Endothelial cell of umbilical vein (primary cell): Measurements from ENCODE around the gene RTN4RL1. TPM values are rescaled to one million over a fixed set of nuclear protein-coding genes. Genes with fewer than 3 reads are reported as not detected.

ENCODE experiments used
- BruUV-seq: library from RNA; stranded (reverse); fragments of 400-500 nt; replicated peaks from 2 replicates; lab custom pipeline; 2021; lab: Mats Ljungman, UMichigan
- CTCF ChIA-PET: fragments of 300-600, 350-600 bp; sonication (Branson Sonifier 250); formaldehyde crosslinking; loops from one replicate; lab custom pipeline; 2021; ENCODE audit warnings: antibody characterized with exemption, inconsistent platforms; lab: Charles Lee
- POLR2A ChIA-PET: fragments of 300-600, 350-600 bp; sonication (Branson Sonifier 250); formaldehyde crosslinking; loops from one replicate; lab custom pipeline; 2021; ENCODE audit warnings: antibody characterized with exemption, inconsistent platforms; lab: Charles Lee
- DNase-seq: peaks from one replicate; pipeline ENCODE4 v3.0.0-alpha.2; 2011; ENCODE audit warnings: low read depth, low spot score
- FAIRE-seq: peaks from 2 replicates; lab custom pipeline; 2011; peaks lifted over from hg19 to GRCh38; lab: Jason Lieb, UNC
- H2AFZ ChIP-seq: 2 replicates; pipeline ENCODE4 v1.6.0; 2012; ENCODE audit warnings: low read depth, low read length, control low read depth, inconsistent platforms
- H3K27ac ChIP-seq: 2 replicates; pipeline ENCODE4 v1.5.1; 2011; ENCODE audit warnings: low read depth, mild to moderate bottlenecking, control low read depth, low read length, moderate library complexity; ENCODE audit not compliant: insufficient read depth
- H3K27me3 ChIP-seq, 2 experiments: 2 replicates each; pipeline versions ENCODE4 v1.6.0 to v1.6.1; 2011; ENCODE audit warnings: low read length in 2 of 2, mixed read lengths in 1 of 2; ENCODE audit not compliant: control insufficient read depth in 2 of 2, insufficient read depth in 2 of 2
- H3K36me3 ChIP-seq, 2 experiments: 2 replicates in 1 of 2; 3 replicates in 1 of 2; pipeline ENCODE4 v1.5.1; 2011; ENCODE audit warnings: low read length in 2 of 2, mild to moderate bottlenecking in 1 of 2, moderate library complexity in 1 of 2; ENCODE audit not compliant: control insufficient read depth in 2 of 2, insufficient read depth in 2 of 2; ENCODE audit errors: extremely low read depth in 1 of 2
- H3K4me1 ChIP-seq: 3 replicates; pipeline ENCODE4 v1.5.1; 2011; ENCODE audit warnings: mild to moderate bottlenecking, low read length; ENCODE audit not compliant: control insufficient read depth, insufficient read depth; ENCODE audit errors: extremely low read depth
- H3K4me2 ChIP-seq: 2 replicates; pipeline ENCODE4 v1.6.1; 2011; ENCODE audit warnings: low read length, control low read depth, mixed read lengths; ENCODE audit not compliant: insufficient read depth
- H3K4me3 ChIP-seq, 3 experiments: fragments of 200-600 bp in 1 of 3; sonication (generic), shearing (Covaris generic) in 1 of 3; replicated peaks in 1 of 3; 2 replicates each; pipeline ENCODE4 v1.5.1; 2011 to 2016; ENCODE audit warnings: control low read depth in 3 of 3, low read length in 3 of 3, mild to moderate bottlenecking in 2 of 3, inconsistent platforms in 1 of 3, low read depth in 1 of 3, moderate library complexity in 1 of 3; ENCODE audit not compliant: insufficient read depth in 1 of 3
- H3K79me2 ChIP-seq: 2 replicates; pipeline ENCODE4 v1.6.0; 2012; ENCODE audit warnings: low read length, inconsistent platforms; ENCODE audit not compliant: control insufficient read depth, insufficient read depth
- H3K9ac ChIP-seq: replicated peaks from 2 replicates; pipeline ENCODE3; 2011; ENCODE audit warnings: low read length, control low read depth; ENCODE audit not compliant: insufficient read depth; ENCODE audit errors: extremely low read depth
- H3K9me1 ChIP-seq: replicated peaks from 3 replicates; pipeline ENCODE4 v1.6.0; 2011; ENCODE audit warnings: mild to moderate bottlenecking, low read length; ENCODE audit not compliant: control insufficient read depth, insufficient read depth; ENCODE audit errors: extremely low read depth
- H3K9me3 ChIP-seq: replicated peaks from 2 replicates; pipeline ENCODE4 v1.5.1; 2012; ENCODE audit warnings: low read length, inconsistent platforms; ENCODE audit not compliant: control insufficient read depth, insufficient read depth
- H4K20me1 ChIP-seq: replicated peaks from 2 replicates; pipeline ENCODE3; 2011; ENCODE audit warnings: mild to moderate bottlenecking, low read length; ENCODE audit not compliant: control insufficient read depth, insufficient read depth; ENCODE audit errors: extremely low read depth
- EZH2 ChIP-seq: IDR thresholded peaks from 2 replicates; pipeline ENCODE4 v1.6.1; 2012; ENCODE audit warnings: borderline replicate concordance, low read depth, mild to moderate bottlenecking, moderate library complexity, low read length, inconsistent platforms; ENCODE audit not compliant: severe bottlenecking
- FOS ChIP-seq: IDR thresholded peaks from 2 replicates; pipeline ENCODE4 v1.6.1; 2011; ENCODE audit warnings: mild to moderate bottlenecking, low read length, moderate library complexity, borderline replicate concordance; ENCODE audit not compliant: insufficient read depth
- GATA2 ChIP-seq: IDR thresholded peaks from 2 replicates; pipeline ENCODE4 v1.7.0; 2011; ENCODE audit warnings: low read depth, mild to moderate bottlenecking, moderate library complexity, mixed read lengths, low read length; ENCODE audit not compliant: insufficient read length, insufficient read depth
- JUN ChIP-seq: IDR thresholded peaks from 2 replicates; pipeline ENCODE4 v1.6.1; 2011; ENCODE audit warnings: borderline replicate concordance, low read depth; ENCODE audit not compliant: insufficient read length, insufficient read depth
- MYC ChIP-seq: IDR thresholded peaks from one replicate; pipeline ENCODE4 v1.6.1; 2011; ENCODE audit warnings: mild to moderate bottlenecking, low read depth, low read length
- POLR2A ChIP-seq: IDR thresholded peaks from 2 replicates; pipeline ENCODE4 v1.6.1; 2012; ENCODE audit warnings: low read depth, mild to moderate bottlenecking, control low read depth, low read length
- POLR2AphosphoS5 ChIP-seq: IDR thresholded peaks from 2 replicates; pipeline ENCODE4 v1.6.1; 2012; ENCODE audit warnings: low read depth, mild to moderate bottlenecking, control low read depth, low read length, moderate library complexity; ENCODE audit not compliant: insufficient read depth
- dilution Hi-C: fragments of 300-500 bp; cut with MboI; formaldehyde crosslinking; loops from one replicate; pipeline ENCODE4 v1.15.0; 2019; ENCODE audit warnings: low sequenced_read_pairs; ENCODE audit not compliant: extremely low pct_ligation_motif_present
- intact Hi-C: fragments of 100-400 bp; cut with micrococcal nuclease; formaldehyde crosslinking; loops from one replicate; pipeline ENCODE4 v1.10.0; 2022
- polyA plus RNA-seq, 4 experiments: library from polyadenylated mRNA; depleted of rRNA in 3 of 4; stranded (reverse) in 3 of 4; unstranded in 1 of 4; fragments of >200 nt; gene quantifications; 2 replicates each; pipeline versions ENCODE4 v1.2.1 to v1.2.3, GENCODE V29; 2011 to 2012; ENCODE audit warnings: missing spikeins in 1 of 4
- total RNA-seq: library from RNA; stranded (reverse); gene quantifications from 2 replicates; pipeline ENCODE4 v1.2.3, GENCODE V29; 2021
- TF ChIP-seq, protein P1 (sequence below), 2 donors: IDR thresholded peaks; 1 replicate in 1 of 2; 2 replicates in 1 of 2; pipeline ENCODE4 v1.5.1; 2011; ENCODE audit warnings: low read length in 2 of 2, mild to moderate bottlenecking in 2 of 2, moderate library complexity in 2 of 2, control low read depth in 1 of 2, inconsistent platforms in 1 of 2, low read depth in 1 of 2; ENCODE audit not compliant: insufficient read depth in 1 of 2; ENCODE audit errors: extremely low read depth in 1 of 2
- TF ChIP-seq, protein P2 (sequence below): IDR thresholded peaks from 2 replicates; pipeline ENCODE4 v1.6.1; 2011; ENCODE audit not compliant: insufficient read depth, insufficient read length

RTN4RL1 gene
- total and polyA plus RNA-seq, 2 donors (not counting 3 experiments of a cell fraction or from before 2014, with no cell fraction given), result 0.04 TPM; not detected in 1

DNA sequence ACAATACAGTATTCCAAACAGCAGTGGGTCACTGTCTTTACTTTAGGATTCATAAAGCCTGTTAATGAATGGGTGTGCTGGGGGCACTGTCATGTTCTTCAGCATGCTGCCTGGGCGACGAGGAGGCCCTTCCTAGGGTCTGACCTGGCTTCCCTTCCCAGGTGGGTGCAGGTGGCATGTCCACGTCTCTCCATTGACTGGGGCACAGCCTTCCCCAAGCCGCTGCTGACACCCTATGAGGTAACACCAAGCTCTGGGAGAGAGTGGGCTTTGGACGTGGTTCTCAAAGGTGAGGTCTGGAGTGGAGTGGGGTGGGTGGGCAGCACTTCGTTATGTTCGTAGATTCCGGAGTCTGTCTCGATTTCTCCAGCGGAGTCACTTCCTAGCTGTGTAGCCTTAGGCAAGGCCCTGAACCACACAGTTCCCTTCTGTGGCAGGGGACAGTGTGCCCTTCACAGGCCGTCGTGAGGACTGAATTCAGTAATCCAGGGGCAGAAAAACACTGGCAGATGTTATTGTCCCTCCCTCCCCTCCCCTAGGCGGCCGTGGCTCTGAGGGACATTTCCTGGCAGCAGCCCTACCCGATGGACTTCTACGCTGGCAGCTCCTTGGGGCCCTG is 15.9 kb upstream of the RTN4RL1 start:
- peak overlapping the region; percentile 50 to 90 (median 80) for H3K4me3 ChIP-seq
- H3K4me1 ChIP-seq, result peaks cover 7% of the 10 kb centered on the region
- no TSS peak for BruUV-seq
- dilution Hi-C loops, result no loop called here
- intact Hi-C loops, result loop anchor here (1.0 kb wide), 1 partner anchor 11 kb away; the partner anchor contains the start of gene DPH1
- TF ChIP-seq, protein P1, sequence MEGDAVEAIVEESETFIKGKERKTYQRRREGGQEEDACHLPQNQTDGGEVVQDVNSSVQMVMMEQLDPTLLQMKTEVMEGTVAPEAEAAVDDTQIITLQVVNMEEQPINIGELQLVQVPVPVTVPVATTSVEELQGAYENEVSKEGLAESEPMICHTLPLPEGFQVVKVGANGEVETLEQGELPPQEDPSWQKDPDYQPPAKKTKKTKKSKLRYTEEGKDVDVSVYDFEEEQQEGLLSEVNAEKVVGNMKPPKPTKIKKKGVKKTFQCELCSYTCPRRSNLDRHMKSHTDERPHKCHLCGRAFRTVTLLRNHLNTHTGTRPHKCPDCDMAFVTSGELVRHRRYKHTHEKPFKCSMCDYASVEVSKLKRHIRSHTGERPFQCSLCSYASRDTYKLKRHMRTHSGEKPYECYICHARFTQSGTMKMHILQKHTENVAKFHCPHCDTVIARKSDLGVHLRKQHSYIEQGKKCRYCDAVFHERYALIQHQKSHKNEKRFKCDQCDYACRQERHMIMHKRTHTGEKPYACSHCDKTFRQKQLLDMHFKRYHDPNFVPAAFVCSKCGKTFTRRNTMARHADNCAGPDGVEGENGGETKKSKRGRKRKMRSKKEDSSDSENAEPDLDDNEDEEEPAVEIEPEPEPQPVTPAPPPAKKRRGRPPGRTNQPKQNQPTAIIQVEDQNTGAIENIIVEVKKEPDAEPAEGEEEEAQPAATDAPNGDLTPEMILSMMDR (IDR thresholded peaks at IDR 0.05; ENCODE audit: extremely low read depth in 1 of 2, insufficient read depth in 1 of 2, low read depth in 1 of 2, low read length in 2 of 2), result no peak
- TF ChIP-seq JUN, result no peak
- no peak for TF ChIP-seq FOS
- no peak for TF ChIP-seq MYC
- TF ChIP-seq EZH2, result no peak
- no peak for TF ChIP-seq POLR2A
- TF ChIP-seq GATA2, result no peak
- TF ChIP-seq POLR2AphosphoS5, result no peak
- TF ChIP-seq, protein P2, sequence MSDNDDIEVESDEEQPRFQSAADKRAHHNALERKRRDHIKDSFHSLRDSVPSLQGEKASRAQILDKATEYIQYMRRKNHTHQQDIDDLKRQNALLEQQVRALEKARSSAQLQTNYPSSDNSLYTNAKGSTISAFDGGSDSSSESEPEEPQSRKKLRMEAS, result no peak
- peaks cover 17% of the 10 kb centered on the region for H3K79me2 ChIP-seq
- peak overlapping the region; percentile 86 for H3K4me2 ChIP-seq
- peak; percentile 46 for DNase-seq
- H3K27ac ChIP-seq, result no peak overlapping the region
- CTCF ChIA-PET, result interaction anchor here (0.8 to 2.7 kb wide), 4 partner anchors 14 to 204 kb away, joined by 3 to 20 read pairs (median 4); partner anchors contain the start of gene RTN4RL1
- H4K20me1 ChIP-seq, result no peaks in the 10 kb centered on the region
- H3K9me1 ChIP-seq, result no peaks in the 10 kb centered on the region
- H3K9me3 ChIP-seq, result no peaks in the 10 kb centered on the region
- H3K27me3 ChIP-seq, result no peaks in the 10 kb centered on the region
- POLR2A ChIA-PET, result no interaction called here
- peak overlapping the region; percentile 92 for H3K9ac ChIP-seq
- no peak for FAIRE-seq
- H3K36me3 ChIP-seq, result peaks cover 8 to 25% of the 10 kb centered on the region in 2 experiments
- H2AFZ ChIP-seq, result peak overlapping the region; percentile 95
